Nephron progenitor cell (in vitro differentiated cells): ENCODE measurements around the gene GALNT10.
A peak's percentile ranks its signal among the peaks of the same experiment; 100 is the strongest.

ENCODE experiments used
- DNase-seq: peaks from one replicate; pipeline ENCODE4 v3.0.0; 2021
- H3K27ac Mint-ChIP-seq: 2 replicates; pipeline ENCODE4 v1.8.0; 2021; ENCODE audit warnings: mild to moderate bottlenecking, moderate library complexity, mixed read lengths
- H3K27me3 Mint-ChIP-seq: 2 replicates; pipeline ENCODE4 v1.8.0; 2021; ENCODE audit warnings: mild to moderate bottlenecking, low read depth, mixed read lengths; ENCODE audit not compliant: poor library complexity
- H3K36me3 Mint-ChIP-seq: 2 replicates; pipeline ENCODE4 v1.8.0; 2021; ENCODE audit warnings: low read depth, mixed read lengths
- H3K4me1 Mint-ChIP-seq: 2 replicates; pipeline ENCODE4 v1.8.0; 2021; ENCODE audit warnings: mixed read lengths
- H3K4me3 Mint-ChIP-seq: 2 replicates; pipeline ENCODE4 v1.8.0; 2021; ENCODE audit warnings: mild to moderate bottlenecking, moderate library complexity, mixed read lengths
- H3K9me3 Mint-ChIP-seq: 2 replicates; pipeline ENCODE4 v1.8.0; 2021; ENCODE audit warnings: mild to moderate bottlenecking, moderate library complexity, mixed read lengths
- TF ChIP-seq, protein P1 (sequence below): fragments of 200-600 bp; sonication (generic); IDR thresholded peaks from 2 replicates; pipeline ENCODE4 v1.5.0; 2021; ENCODE audit warnings: antibody characterized with exemption

GALNT10 gene

DNA sequence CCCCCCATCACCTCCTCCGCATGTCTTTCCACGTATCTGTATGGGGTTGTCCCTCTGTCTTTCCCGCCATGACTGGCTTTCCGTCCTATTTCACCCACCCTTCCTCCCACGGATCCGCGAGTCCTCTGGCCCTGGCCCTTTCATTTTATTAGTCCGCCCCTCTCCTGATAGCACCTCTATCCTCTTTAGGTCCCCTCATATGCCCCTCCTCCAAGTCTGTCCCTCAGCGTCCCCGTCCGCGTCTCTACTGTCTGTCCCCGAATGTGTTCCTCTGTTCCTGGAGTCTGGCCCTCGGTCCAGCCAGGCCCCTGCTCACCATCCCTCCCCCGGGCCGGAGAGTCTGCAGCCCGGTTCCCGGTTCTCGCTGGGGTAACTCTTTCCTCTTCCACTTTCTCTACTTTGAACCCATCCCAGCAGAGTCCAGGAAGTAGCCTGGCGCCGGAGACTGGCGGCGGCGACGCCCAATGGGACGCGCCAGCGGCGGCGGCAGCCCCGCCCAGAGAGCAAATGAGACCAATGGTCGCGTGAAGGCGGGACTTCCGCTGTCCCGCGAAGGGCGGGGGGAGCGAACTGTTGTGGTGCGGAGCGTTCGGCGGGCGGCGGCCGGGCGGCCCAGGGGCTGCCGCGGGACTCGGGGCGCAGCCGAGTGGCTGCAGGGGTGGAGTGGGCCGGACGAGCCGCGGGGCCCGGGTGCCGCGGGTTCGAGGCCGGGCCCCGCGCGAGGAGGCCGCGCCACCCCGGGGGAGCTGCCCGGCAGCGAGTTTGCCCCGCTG is 255.1 kb downstream of the GALNT10 start, which contains the start of gene SAP30L:
Gene SAP30L, plus strand, starts transcription at position 576 of the 773 bp plus-strand sequence. CDS start 608 bp downstream, outside the sequence.
- TF ChIP-seq, protein P1, sequence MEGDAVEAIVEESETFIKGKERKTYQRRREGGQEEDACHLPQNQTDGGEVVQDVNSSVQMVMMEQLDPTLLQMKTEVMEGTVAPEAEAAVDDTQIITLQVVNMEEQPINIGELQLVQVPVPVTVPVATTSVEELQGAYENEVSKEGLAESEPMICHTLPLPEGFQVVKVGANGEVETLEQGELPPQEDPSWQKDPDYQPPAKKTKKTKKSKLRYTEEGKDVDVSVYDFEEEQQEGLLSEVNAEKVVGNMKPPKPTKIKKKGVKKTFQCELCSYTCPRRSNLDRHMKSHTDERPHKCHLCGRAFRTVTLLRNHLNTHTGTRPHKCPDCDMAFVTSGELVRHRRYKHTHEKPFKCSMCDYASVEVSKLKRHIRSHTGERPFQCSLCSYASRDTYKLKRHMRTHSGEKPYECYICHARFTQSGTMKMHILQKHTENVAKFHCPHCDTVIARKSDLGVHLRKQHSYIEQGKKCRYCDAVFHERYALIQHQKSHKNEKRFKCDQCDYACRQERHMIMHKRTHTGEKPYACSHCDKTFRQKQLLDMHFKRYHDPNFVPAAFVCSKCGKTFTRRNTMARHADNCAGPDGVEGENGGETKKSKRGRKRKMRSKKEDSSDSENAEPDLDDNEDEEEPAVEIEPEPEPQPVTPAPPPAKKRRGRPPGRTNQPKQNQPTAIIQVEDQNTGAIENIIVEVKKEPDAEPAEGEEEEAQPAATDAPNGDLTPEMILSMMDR = no peak
- no peaks in the 10 kb centered on the region for H3K27me3 Mint-ChIP-seq
- peaks cover 25% of the 10 kb centered on the region for H3K36me3 Mint-ChIP-seq
- no peaks in the 10 kb centered on the region for H3K9me3 Mint-ChIP-seq
- peak within 1 kb of the TSS; percentile 20 for H3K27ac Mint-ChIP-seq
- peak within 1 kb of the TSS; percentile 98 for H3K4me3 Mint-ChIP-seq
- H3K4me1 Mint-ChIP-seq = peaks cover 40% of the 10 kb centered on the region
- peak; percentile 97 for DNase-seq

GRCh38 chr5:154446195-154447088 is 255.9 kb downstream of the GALNT10 start:
- TF ChIP-seq, protein P1 = no peak
- Mint-ChIP-seq H3K4me3 (peak overlapping the region; percentile 90), H3K36me3 (peaks cover 26% of the 10 kb centered on the region), H3K4me1 (peaks cover 40% of the 10 kb centered on the region), H3K27me3 (no peaks in the 10 kb centered on the region), H3K27ac (no peak overlapping the region), H3K9me3 (no peaks in the 10 kb centered on the region)
- DNase-seq = peak; percentile 79

GRCh38 chr5:154447089-154447725 is 256.7 kb downstream of the GALNT10 start:
- peak; percentile 30 for DNase-seq
- H3K27ac Mint-ChIP-seq = no peak overlapping the region

GRCh38 chr5:154449786-154450185 is 259.3 kb downstream of the GALNT10 start:
- TF ChIP-seq, protein P1 = no peak
- Mint-ChIP-seq H3K4me3 (no peak overlapping the region), H3K9me3 (no peaks in the 10 kb centered on the region), H3K36me3 (peaks cover 33% of the 10 kb centered on the region), H3K4me1 (peaks cover 35% of the 10 kb centered on the region), H3K27ac (no peak overlapping the region), H3K27me3 (no peaks in the 10 kb centered on the region)
- DNase-seq = no peak

More at GRCh38 chr5:154447089-154447725, 256.7 kb downstream of the GALNT10 start:
- Mint-ChIP-seq H3K9me3 (no peaks in the 10 kb centered on the region), H3K36me3 (peaks cover 23% of the 10 kb centered on the region), H3K4me1 (peaks cover 40% of the 10 kb centered on the region), H3K27me3 (no peaks in the 10 kb centered on the region), H3K4me3 (peak overlapping the region; percentile 90)
- TF ChIP-seq, protein P1 = no peak

- H3K36me3 Mint-ChIP-seq = peaks cover 49% of the 10 kb centered on the region
- H3K4me1 Mint-ChIP-seq = peaks cover 22% of the 10 kb centered on the region
- H3K9me3 Mint-ChIP-seq = no peaks in the 10 kb centered on the region
- TF ChIP-seq, protein P1 = no peak
- H3K27me3 Mint-ChIP-seq = no peaks in the 10 kb centered on the region
- H3K27ac Mint-ChIP-seq = no peak overlapping the region
- no peak for DNase-seq
- no peak overlapping the region for H3K4me3 Mint-ChIP-seq
These were observed 261.4 kb downstream of the GALNT10 start for GRCh38 chr5:154451957-154452356.
